Stimulated activated CD8-positive, alpha-beta memory T cell treated with anti-CD3 and anti-CD28 coated beads, Interleukin-7, amount 100 ng/mL, for 1 hour (primary cell): ENCODE data around the gene CNTNAP5.
"Not testable (repeated sequence)": the region's sequence is repeated elsewhere in the genome, so short reads cannot be mapped to it uniquely, and the experiment has no call there.

Source experiments
- DNase-seq, 2 donors: peaks; one replicate each; pipeline ENCODE4 v3.0.0-alpha.2; 2020; ENCODE audit warnings: low read depth in 2 of 2

Gene CNTNAP5

DNA sequence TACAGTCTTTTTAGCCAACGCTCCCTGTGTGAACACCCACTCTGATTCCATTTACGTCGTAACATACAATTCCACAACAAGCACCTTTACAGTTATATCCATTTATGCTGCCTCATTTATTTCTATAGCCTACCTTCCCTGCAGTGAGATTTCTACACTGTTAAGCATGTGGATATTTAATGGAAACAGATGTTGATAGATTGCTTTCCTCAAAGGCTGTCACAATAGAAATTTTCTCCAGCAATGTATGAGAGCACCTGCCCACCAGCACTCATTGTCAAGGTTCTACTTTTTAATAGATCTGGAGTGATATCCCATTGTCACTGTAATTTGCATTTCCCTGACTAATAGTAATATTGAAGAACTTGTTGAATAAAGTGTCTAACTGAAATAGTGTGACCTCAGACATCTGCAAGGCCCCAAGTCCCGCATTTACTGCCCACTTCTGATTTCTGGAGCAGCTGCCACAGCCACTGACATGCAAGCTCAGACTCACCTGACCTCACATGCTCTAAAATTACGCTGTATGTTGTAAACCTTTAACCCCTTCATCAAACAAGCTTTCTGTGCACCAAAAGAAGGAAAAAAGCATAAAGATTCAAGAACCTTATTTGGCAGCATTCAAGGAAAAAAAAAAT is 295.1 kb downstream of the CNTNAP5 start:
- DNase-seq = no peak

DNA sequence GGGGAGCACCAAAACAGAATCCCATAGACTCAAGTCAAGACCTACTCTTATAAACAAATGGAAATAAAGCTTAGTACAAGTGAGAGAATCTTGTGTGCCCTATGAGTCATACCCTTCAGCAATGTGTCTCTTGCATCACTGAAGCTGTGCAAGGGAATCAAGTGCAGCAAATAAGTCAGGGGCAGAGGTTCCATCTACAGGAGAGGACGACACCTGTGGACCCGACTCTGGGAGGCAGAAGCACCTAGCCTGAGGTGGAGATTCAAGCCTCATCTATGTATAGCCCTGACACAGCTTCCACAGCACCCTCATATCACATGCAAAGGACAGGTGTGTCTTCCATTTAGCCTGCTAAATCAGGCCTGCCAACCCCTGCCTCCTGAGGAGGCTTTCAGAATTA is 298.2 kb downstream of the CNTNAP5 start:
- DNase-seq = no peak

DNA sequence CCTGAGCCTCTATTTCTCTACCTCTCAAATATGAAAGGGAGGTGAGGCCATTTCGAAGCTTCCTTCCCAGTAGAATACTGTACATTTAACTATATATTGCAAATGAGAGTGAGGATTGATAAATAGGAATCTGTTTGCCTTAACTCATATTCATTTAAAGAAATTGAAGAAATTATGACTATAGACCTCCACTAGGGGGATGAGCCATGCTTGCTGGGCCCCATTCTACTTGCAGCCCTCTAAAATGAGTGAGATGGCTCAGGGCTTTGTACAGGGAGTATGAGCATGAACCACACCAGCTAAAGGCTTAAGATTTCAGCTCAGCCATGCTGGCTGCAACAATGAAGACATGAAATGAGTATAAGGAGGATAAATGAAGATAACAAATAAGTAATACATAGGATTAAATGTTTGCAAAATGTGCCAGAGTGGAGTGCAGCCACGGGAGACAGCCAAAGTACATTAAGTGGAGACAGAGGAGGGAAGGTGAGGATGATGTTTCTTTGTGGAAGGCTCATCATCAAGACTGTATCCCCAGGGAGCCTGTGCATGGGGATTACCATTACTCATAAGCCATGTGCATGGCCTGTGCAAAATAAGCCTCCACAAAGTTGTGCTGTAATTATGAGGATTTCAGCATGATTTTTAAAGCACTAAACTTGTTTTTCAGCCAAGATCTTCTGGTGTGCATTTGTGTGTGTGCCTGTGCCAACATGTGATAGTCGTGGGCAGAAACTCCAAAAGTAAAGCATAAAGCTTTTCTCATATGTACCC is 300.8 kb downstream of the CNTNAP5 start:
- DNase-seq = no peak

DNA sequence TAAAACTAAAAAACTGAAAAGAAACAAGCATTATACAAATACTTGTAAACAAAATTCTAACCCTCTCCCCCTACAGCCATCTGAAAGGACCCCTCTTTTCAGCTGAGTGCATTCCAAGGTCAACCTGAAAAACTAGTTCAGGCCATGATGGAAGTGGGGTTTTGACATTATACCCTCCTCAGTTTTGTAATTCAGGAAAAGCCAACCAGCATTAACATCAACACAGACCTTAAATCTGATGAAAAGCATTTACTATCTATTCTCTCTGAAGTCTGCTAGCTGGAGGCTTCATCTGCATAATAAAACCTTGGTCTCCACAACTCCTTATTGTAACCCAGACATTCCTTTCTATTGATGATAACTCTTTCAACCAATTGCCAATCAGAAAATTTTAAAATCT is 302.2 kb downstream of the CNTNAP5 start:
- DNase-seq = no peak

DNA sequence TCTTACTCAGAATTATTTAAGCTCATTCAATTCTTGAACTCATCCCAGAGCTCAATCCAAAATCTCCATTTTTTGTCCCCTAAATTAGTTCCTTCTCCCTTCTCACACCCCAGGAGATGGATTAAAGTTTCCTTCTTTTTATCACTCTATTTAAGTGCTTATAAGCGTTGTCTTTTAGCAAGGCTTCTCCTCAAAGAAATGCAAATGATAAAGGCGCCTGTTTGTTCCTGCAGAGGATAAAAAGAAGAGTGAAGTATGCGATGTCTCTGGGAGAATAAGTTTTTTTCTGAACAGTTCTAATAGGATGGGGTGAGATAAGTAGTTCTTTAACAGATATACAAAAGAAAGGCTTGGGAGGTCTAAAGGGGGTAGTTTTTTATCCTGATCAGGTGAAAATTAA is 303.3 kb downstream of the CNTNAP5 start:
- no peak for DNase-seq

DNA sequence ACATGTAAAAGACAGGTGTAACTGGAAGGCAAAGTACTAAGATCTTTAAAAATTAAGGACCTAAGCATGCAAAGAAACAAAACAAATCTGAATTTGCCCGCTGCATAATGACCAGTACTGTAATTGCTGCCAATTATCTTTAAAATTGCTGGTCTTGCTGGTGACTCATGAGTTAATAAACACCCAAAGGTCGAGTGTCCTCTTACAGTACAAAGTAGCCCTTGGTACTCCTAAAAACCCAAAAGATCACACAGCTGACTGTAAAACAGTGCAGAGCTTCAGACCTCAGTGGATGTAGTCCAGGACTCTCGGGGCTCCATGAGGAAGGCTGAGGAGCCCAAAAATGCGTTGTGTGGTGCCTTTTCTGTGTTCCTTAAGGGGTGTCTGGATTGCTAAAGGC is 308.7 kb downstream of the CNTNAP5 start:
- DNase-seq = no peak

DNA sequence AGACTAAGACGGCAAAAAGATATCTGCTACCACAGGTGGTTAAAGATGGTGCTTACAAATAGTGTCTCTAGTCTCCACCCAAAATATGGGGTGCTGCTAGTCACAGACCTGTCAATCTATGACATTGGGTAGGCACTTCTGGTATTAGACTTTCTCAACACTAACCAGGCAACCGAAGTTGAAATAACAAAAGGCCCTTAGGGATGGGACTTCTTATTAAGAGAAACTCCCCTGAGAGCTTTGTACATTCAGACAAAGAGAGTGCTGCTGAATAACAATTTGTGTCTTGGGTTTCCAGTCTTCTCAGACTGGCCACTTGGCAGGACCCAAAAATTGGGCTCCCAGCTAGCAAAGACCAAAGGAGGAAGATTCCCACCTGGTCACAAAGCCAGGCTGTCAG is 310.0 kb downstream of the CNTNAP5 start:
- no peak for DNase-seq

DNA sequence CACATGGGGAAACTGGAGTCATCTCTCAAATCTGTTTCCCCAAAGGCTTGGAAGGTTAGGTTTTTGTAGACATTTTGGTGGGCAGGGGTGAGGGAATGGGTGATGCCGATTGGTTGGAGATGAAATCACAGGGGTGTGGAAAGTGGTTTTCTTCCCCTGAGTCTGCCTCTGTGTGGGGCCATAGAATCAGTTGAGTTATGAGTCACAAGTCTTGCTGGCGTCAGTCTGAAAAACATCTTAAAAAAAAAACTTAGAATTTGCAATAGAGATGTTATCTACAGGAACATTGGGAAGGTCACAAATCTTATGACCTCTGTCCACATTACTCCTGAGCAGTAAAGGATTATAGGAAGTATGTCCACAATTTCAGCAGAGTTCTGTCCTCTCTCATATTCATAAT is 314.6 kb downstream of the CNTNAP5 start:
- DNase-seq = no peak

DNA sequence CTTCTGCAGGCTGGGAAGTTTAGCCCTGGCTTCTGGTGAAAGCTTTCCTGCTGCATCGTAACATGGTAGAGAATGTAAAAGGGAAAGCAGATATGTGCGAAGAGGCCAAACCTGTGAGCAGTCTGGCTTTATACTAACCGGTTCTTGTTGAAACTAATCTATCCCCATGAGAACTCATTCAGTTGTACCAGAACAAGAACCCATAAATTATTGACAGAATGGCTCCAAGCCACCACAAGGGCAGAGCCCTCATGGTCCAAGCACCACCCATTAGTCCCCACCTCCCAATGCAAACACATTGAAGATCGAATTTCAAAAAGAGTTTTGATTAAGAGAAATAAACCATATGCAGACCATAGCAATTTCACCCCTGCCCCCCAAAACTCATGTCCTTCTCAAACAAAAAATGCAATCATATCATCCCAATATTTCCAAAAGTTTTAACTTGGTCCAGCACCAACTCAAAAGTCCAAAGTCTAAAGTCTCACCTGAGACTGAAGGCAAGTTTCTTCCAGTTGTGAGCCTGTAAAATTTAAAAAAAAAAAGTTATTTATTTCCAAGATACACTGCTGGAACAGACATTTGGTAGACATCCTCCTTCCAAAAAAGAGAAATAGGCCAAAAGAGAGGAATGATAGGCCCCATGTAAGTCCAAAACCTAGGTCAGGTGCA is 318.9 kb downstream of the CNTNAP5 start:
- DNase-seq = no peak

DNA sequence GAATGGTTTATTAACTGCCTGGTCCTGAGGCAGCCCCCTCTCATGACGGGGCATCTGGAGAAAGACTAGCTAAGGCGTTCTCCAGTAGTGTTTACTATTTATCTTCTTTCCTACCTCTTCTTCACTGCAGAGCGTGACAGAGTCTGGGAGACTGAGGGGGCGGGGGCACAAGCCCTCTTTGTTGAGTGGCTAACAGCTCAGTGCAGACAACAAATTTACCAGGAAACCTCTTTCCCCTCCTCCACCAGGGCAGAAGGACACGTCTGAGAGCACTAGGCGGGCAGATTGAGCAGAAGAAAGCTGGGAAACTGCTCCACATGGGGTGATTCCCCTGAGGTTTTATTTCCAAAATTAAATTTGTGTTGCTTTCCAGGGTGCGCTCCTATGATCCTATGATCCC is 322.1 kb downstream of the CNTNAP5 start:
- DNase-seq = no peak

DNA sequence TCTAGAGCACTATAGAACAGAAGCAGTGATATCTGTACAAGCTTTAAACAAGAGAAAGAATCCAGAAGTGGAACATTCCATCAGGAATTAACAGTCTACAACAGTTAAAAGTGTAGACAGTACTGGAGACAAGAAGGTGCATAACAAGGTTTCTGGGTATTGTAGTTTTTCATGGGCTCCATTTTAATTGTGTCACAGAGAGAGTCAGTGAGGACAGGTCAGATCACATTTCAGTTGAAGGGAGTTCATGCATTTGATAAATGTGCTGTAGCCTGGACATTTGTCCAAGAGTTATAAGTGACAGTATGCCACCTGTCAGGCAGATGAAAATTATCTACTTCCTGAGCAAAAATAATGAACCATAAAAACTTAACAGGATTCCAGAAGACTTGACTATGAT is 328.6 kb downstream of the CNTNAP5 start:
- DNase-seq = no peak

DNA sequence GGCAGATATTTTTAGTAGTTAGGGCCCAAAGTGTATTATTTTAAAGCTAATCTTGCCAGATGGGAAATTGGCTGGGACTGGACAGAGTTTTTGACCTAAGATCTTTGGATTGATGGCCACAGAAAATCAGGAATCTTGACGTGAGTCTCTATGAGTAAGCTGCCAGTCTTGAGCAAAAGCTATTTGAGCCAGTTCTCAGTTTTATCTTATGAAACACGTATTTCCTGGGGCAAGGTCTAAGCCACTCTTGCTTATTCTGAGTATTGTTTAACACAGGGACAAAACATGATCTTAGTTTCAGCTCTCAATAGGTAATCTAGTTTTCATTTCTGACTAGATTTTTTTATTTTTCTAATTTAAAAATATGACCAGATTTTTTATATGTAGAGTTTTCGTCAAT is 329.4 kb downstream of the CNTNAP5 start:
- no peak for DNase-seq

DNA sequence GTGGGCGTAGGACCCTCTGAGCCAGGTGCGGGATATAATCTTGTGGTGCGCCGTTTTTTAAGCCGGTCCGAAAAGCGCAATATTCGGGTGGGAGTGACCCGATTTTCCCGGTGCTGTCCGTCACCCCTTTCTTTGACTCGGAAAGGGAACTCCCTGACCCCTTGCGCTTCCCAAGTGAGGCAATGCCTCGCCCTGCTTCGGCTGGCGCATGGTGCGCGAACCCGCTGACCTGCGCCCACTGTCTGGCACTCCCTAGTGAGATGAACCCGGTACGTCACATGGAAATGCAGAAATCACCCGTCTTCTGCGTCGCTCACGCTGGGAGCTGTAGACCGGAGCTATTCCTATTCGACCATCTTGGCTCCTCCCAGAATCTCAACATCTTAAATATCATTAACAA is 336.9 kb downstream of the CNTNAP5 start:
- DNase-seq = not testable (repeated sequence)

DNA sequence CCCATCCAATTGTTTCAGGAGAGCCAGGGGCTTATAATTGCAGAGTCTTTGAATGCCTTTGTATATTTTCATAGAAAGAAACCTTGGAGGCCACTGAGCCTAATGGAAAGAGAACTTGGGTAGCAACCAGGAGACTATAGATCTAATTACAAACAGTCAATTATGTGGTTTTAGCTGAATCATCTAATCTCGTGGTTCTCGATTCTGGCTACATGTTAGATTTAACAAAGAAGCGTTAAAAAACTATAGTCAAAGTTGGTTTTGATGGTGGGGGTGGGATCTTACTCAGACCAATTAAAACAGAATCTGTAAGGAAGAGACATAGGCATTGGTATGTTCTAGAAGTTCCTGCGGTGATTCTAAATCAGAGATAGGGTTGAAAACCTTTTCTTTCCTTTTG is 344.1 kb downstream of the CNTNAP5 start:
- no peak for DNase-seq

DNA sequence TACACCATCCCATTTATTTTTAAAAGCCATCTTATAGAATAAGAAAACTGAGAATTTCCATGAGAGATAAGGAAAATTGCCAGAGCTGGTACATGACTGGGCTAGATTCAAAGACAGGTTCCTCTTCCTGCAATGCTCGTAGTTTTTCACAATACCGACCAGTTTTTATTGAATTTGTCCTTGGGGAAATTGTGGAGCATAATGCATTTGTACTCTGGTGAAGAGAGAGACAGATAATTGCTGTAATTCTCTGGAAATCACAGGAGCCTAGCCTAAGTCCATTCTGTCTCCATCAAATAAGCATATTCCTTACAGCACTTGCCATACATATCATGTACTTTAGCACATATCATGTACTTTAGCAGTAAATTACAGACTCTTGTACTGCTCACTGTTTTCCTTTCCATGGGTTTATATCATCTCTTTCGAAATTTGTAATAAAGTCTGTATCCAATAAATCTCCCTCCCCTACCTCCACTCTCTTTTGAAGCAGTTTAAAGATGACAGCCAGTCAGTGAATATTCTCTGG is 355.2 kb downstream of the CNTNAP5 start:
- DNase-seq = no peak

DNA sequence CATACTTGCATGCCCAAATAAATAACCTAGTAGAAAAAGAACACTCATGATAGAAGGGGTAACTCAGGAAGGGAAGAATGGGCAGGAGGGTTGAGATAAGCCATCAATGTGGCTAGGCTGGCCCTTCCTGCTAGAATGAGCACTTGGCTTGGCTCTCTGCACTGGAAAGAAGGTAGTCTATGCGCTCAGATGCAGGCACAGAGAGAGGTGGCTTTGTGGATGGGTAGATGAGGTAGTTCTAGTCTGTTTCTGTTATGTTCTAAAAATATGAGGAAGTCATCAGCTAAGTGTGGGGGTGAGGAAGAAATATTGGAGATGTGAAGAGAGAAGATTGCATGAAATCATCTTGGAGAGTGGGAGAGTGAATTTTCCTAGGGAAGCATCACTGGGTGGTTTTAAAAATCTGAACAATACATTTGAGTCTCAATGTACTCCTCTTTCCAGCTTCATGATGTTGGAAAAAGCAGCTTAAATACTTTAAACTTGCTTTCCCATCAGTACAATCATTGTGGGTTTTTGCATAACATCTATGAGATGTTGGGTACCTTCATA is 357.1 kb downstream of the CNTNAP5 start:
- DNase-seq = no peak

DNA sequence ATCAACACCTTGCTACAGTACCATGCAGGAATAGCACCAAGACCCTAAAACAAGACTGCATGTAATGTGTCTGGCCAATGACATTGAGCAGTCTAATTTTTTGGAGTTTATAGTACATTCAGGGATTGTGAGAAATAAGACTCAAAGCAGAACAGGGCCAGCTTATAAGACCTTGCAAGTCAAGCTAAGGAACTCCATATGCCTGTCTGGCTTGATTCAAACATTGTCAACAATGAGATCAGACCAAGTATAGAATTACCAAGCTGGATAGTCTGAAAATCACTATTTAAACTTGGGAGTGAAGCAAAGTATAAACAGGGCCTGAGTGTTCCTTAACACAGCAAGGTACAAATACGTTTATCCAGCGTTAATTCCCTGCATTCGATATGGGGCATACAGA is 370.9 kb downstream of the CNTNAP5 start:
- no peak for DNase-seq

DNA sequence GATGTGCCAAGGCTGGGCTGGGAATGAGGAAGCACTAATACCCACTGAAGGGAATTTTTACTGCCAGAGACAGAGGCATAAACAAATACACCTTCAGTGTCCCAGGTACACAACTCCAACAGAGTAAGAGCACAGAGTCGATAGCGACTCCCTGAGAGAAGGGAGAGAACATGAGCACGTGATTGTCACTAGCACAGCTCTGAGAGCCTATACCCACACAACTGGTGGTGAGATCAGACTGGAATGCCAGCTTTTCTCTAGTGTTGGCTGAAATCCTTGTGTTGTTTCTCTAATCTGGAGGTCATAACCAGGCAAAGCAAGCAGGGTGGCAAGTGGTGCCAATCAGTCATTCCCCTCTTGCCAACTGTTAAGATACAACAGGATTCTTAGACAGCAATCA is 377.2 kb downstream of the CNTNAP5 start:
- no peak for DNase-seq

DNA sequence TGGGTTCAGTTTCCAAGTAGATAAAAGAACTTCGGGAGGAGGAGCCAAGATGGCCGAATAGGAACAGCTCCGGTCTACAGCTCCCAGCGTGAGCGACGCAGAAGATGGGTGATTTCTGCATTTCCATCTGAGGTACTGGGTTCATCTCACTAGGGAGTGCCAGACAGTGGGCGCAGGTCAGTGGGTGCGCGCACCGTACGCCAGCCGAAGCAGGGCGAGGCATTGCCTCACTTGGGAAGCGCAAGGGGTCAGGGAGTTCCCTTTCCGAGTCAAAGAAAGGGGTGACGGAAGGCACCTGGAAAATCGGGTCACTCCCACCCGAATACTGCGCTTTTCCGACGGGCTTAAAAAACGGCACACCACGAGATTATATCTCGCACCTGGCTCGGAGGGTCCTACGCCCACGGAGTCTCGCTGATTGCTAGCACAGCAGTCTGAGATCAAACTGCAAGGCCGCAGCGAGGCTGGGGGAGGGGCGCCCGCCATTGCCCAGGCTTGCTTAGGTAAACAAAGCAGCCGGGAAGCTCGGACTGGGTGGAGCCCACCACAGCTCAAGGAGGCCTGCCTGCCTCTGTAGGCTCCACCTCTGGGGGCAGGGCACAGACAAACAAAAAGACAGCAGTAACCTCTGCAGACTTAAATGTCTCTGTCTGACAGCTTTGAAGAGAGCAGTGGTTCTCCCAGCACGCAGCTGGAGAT is 382.9 kb downstream of the CNTNAP5 start:
- not testable (repeated sequence) for DNase-seq

DNA sequence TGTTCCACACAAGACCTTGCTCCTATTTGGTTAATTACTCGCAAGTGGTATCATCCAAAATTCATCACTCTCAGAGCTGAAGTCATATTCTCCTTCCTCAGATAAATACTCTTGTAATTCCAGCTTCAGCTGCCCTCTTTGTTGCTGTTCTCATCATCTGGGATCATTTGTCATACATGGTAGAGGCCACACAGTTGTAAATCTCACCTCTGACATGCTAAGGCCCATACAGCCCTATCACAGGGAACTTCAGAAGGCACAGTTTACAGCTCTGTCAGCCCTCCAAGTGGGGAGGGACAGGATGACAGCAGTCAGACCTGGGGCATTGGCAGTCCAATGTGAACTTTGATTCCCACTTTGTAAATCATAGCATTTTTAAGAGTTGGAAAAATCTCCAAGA is 399.0 kb downstream of the CNTNAP5 start:
- no peak for DNase-seq

DNA sequence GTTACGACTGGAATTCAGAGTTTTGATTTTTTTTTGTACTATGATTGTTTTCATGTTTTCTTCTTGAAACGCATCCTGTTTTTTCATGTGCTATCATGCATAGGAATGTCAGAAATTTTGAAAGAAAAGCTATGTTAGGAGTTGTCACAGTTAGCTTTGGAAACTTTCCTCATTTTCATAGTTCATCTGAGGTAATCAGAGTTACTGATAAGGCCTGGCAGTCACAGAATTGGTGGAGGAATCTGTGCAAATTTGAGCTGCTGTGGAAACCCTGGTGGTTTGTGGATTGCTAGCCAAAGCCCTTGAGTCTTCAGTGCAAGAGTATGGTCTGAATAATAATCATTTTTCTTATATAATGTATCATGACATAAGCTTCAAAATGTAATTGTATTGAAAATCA is 401.0 kb downstream of the CNTNAP5 start:
- DNase-seq = no peak

DNA sequence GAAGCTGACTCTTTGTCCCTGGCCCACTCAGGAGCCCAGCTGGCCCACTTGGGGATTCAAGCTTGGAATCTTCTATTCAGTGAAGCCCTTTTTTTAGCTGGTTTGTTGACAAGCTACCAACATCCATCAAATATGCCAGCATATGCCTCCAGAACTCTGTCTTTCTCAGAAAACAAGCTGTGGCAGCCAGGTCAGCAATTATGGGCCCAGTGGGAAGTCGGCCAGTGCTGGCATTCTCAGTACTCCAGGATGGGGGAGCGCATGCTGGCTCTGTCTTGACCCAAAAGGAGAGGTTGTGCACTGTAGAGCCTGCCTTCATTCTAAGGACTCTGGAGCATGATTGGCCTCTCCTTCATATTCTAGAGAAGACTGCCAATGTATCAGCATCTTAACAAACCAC is 401.5 kb downstream of the CNTNAP5 start:
- no peak for DNase-seq
